ENCODE data around the gene C17orf113.

The C17orf113 gene

GRCh38 chr17:42078396-42079043, 28.1 kb upstream of the C17orf113 start:
- TF ChIP-seq CTCF (IDR thresholded peaks at IDR 0.05) = no peak

- no peak for TF ChIP-seq CTCF (IDR thresholded peaks at IDR 0.05)
Measured at GRCh38 chr17:42077755-42078154, 27.4 kb upstream of the C17orf113 start.

GRCh38 chr17:42076797-42077559, 26.6 kb upstream of the C17orf113 start:
- TF ChIP-seq CTCF (IDR thresholded peaks at IDR 0.05) = no peak

- no peak for TF ChIP-seq CTCF (IDR thresholded peaks at IDR 0.05)
Measured at GRCh38 chr17:42075789-42076188, 25.4 kb upstream of the C17orf113 start.

GRCh38 chr17:42072323-42073187, 22.2 kb upstream of the C17orf113 start:
- no peak for TF ChIP-seq CTCF (IDR thresholded peaks at IDR 0.05)

GRCh38 chr17:42071810-42072209, 21.4 kb upstream of the C17orf113 start:
- TF ChIP-seq CTCF (IDR thresholded peaks at IDR 0.05) = no peak

- TF ChIP-seq CTCF (IDR thresholded peaks at IDR 0.05) = no peak
Measured at GRCh38 chr17:42068979-42069378, 18.6 kb upstream of the C17orf113 start.
